CD14-positive monocyte (primary cell): ENCODE data around the gene CAST. TPM values are rescaled to one million over a fixed set of nuclear protein-coding genes. Genes with fewer than 3 reads are reported as not detected.

Experiments
- DNase-seq, 3 donors: peaks; one replicate each; pipeline ENCODE4 v3.0.0-alpha.2; 2011 to 2022
- H2AFZ ChIP-seq: 2 replicates; pipeline ENCODE4 v1.6.0; 2012; ENCODE audit warnings: mild to moderate bottlenecking, low read depth, low read length, inconsistent platforms; ENCODE audit not compliant: insufficient read depth, poor library complexity, severe bottlenecking
- H3K27ac ChIP-seq, 2 donors: 1 replicate in 1 of 2; 2 replicates in 1 of 2; pipeline ENCODE4 v1.5.1; 2012 to 2013; ENCODE audit warnings: low read length in 2 of 2, control low read depth in 1 of 2, inconsistent platforms in 1 of 2, low read depth in 1 of 2, mild to moderate bottlenecking in 1 of 2
- H3K27me3 ChIP-seq, 2 donors: one replicate each; pipeline versions ENCODE4 v1.6.0 to v1.6.1; 2011 to 2013; ENCODE audit warnings: low read length in 2 of 2; ENCODE audit not compliant: control insufficient read depth in 2 of 2, insufficient read depth in 2 of 2
- H3K36me3 ChIP-seq, 2 donors: replicated peaks in 1 of 2; 1 replicate in 1 of 2; 2 replicates in 1 of 2; pipeline versions ENCODE4 v1.5.1 to v1.6.1; 2012 to 2013; ENCODE audit warnings: low read length in 2 of 2, control low read depth in 1 of 2, inconsistent platforms in 1 of 2, mild to moderate bottlenecking in 1 of 2; ENCODE audit not compliant: insufficient read depth in 2 of 2, control insufficient read depth in 1 of 2
- H3K4me1 ChIP-seq, 2 donors: 1 replicate in 1 of 2; 2 replicates in 1 of 2; pipeline versions ENCODE4 v1.5.1 to v1.6.1; 2012 to 2013; ENCODE audit warnings: low read length in 2 of 2, control low read depth in 1 of 2, inconsistent platforms in 1 of 2, mild to moderate bottlenecking in 1 of 2, moderate library complexity in 1 of 2; ENCODE audit not compliant: insufficient read depth in 2 of 2, control insufficient read depth in 1 of 2
- H3K4me2 ChIP-seq: replicated peaks from 2 replicates; pipeline ENCODE3; 2012; ENCODE audit warnings: low read length, moderate library complexity, mild to moderate bottlenecking; ENCODE audit not compliant: poor library complexity, severe bottlenecking; ENCODE audit errors: extremely low read depth
- H3K4me3 ChIP-seq, 3 experiments: fragments of 200-600 bp in 1 of 3; sonication (generic) in 1 of 3; replicated peaks in 1 of 3; 1 replicate in 2 of 3; 2 replicates in 1 of 3; pipeline ENCODE4 v1.5.1; 2011 to 2013; ENCODE audit warnings: low read length in 3 of 3, mild to moderate bottlenecking in 3 of 3, control low read depth in 2 of 3, low read depth in 2 of 3, inconsistent platforms in 1 of 3, moderate library complexity in 1 of 3
- H3K79me2 ChIP-seq: 2 replicates; pipeline ENCODE4 v1.6.0; 2012; ENCODE audit warnings: mild to moderate bottlenecking, control low read depth, inconsistent platforms, low read length, moderate library complexity; ENCODE audit not compliant: insufficient read depth
- H3K9ac ChIP-seq: 2 replicates; pipeline ENCODE4 v1.6.0; 2017; ENCODE audit warnings: low read length, mild to moderate bottlenecking; ENCODE audit not compliant: insufficient read depth, poor library complexity, severe bottlenecking
- H3K9me3 ChIP-seq, 2 donors: replicated peaks in 1 of 2; 1 replicate in 1 of 2; 2 replicates in 1 of 2; pipeline versions ENCODE4 v1.5.1 to v1.6.1; 2012 to 2013; ENCODE audit warnings: low read length in 2 of 2, control low read depth in 1 of 2; ENCODE audit not compliant: control insufficient read depth in 1 of 2, insufficient read depth in 1 of 2
- H4K20me1 ChIP-seq: 2 replicates; pipeline ENCODE4 v1.6.0; 2012; ENCODE audit warnings: mild to moderate bottlenecking, low read length, control low read depth, moderate library complexity; ENCODE audit not compliant: insufficient read depth
- H3K27ac Mint-ChIP-seq, 7 donors: one replicate each; pipeline ENCODE4 v1.8.0; 2020; ENCODE audit warnings: mild to moderate bottlenecking in 7 of 7, mixed read lengths in 7 of 7, moderate library complexity in 6 of 7, inconsistent platforms in 2 of 7
- H3K27me3 Mint-ChIP-seq, 3 donors: one replicate each; pipeline ENCODE4 v1.8.0; 2021 to 2022; ENCODE audit warnings: low read depth in 3 of 3, mild to moderate bottlenecking in 3 of 3, mixed read lengths in 3 of 3, moderate library complexity in 3 of 3, inconsistent platforms in 1 of 3
- H3K36me3 Mint-ChIP-seq, 2 donors: one replicate each; pipeline ENCODE4 v1.8.0; 2020; ENCODE audit warnings: mixed read lengths in 2 of 2, inconsistent platforms in 1 of 2, mild to moderate bottlenecking in 1 of 2
- H3K4me1 Mint-ChIP-seq: one replicate; pipeline ENCODE4 v1.8.0; 2020; ENCODE audit warnings: mild to moderate bottlenecking, mixed read lengths
- H3K4me3 Mint-ChIP-seq, 2 donors: one replicate each; pipeline ENCODE4 v1.8.0; 2020; ENCODE audit warnings: mild to moderate bottlenecking in 2 of 2, mixed read lengths in 2 of 2, moderate library complexity in 1 of 2
- H3K9me3 Mint-ChIP-seq, 7 donors: one replicate each; pipeline ENCODE4 v1.8.0; 2020 to 2022; ENCODE audit warnings: mixed read lengths in 7 of 7, mild to moderate bottlenecking in 6 of 7, moderate library complexity in 6 of 7, inconsistent platforms in 2 of 7
- CTCF ChIP-seq: fragments of 200-600 bp; IDR thresholded peaks from one replicate; pipeline ENCODE4 v1.8.0; 2022; ENCODE audit warnings: antibody characterized with exemption, mild to moderate bottlenecking
- WGBS: methylation state at CpG from one replicate; pipeline ENCODE4 v1.1.5; 2013; ENCODE audit warnings: missing lambda C conversion rate; ENCODE audit not compliant: insufficient coverage; 5-methylcytosine and 5-hydroxymethylcytosine counted together
- intact Hi-C, 2 donors: fragments of 100-400 bp; cut with micrococcal nuclease; formaldehyde crosslinking; loops; one replicate each; pipeline versions ENCODE4 v1.15.0 to v1.15.1; 2023
- polyA plus RNA-seq, 3 donors: library from polyadenylated mRNA; depleted of rRNA in 1 of 3; unstranded in 2 of 3; stranded (reverse) in 1 of 3; fragments of 300-500 nt in 2 of 3; fragments of >200 nt in 1 of 3; fragmentation: Illumina TruSeq in 2 of 3; gene quantifications; 1 replicate in 2 of 3; 2 replicates in 1 of 3; pipeline ENCODE4 v1.2.3, GENCODE V29; 2012 to 2021

The CAST gene
- polyA plus RNA-seq, 3 donors = 49.6 to 125 (median 76.8) TPM

- H3K36me3 ChIP-seq = peaks cover 91 to 100% of the 10 kb centered on the region in 2 donors
- no peak for DNase-seq
- no peak overlapping the region for H3K27ac ChIP-seq
- H3K36me3 Mint-ChIP-seq = peaks cover 88 to 98% of the 10 kb centered on the region in 2 donors
- H3K27me3 ChIP-seq = no peaks in the 10 kb centered on the region
- no peak overlapping the region for H3K4me2 ChIP-seq
- H4K20me1 ChIP-seq = peaks cover 34% of the 10 kb centered on the region
- no peak overlapping the region for H3K4me3 ChIP-seq
- H3K4me1 Mint-ChIP-seq = no peaks in the 10 kb centered on the region
- H2AFZ ChIP-seq = no peak overlapping the region
- H3K9me3 Mint-ChIP-seq = no peaks in the 10 kb centered on the region
- H3K9ac ChIP-seq = no peak overlapping the region
- TF ChIP-seq CTCF = no peak
- intact Hi-C loops = no loop called here
- no peaks in the 10 kb centered on the region for H3K9me3 ChIP-seq
- H3K4me3 Mint-ChIP-seq = no peak overlapping the region
- H3K27ac Mint-ChIP-seq = peak overlapping the region in 2 of 7 donors; percentile 27 to 30
- H3K4me1 ChIP-seq = no peaks in the 10 kb centered on the region
- no peaks in the 10 kb centered on the region for H3K79me2 ChIP-seq
- H3K27me3 Mint-ChIP-seq = no peaks in the 10 kb centered on the region
Measured at GRCh38 chr5:96780626-96781025, 118.5 kb downstream of the CAST start.

- H3K27me3 Mint-ChIP-seq = no peaks in the 10 kb centered on the region
- Histone ChIP-seq H3K9ac (no peak overlapping the region), H3K9me3 (no peaks in the 10 kb centered on the region), H3K4me2 (no peak overlapping the region), H3K27me3 (no peaks in the 10 kb centered on the region), H3K4me1 (no peaks in the 10 kb centered on the region), H3K27ac (no peak overlapping the region), H4K20me1 (peaks cover 30% of the 10 kb centered on the region), H2AFZ (no peak overlapping the region), H3K79me2 (no peaks in the 10 kb centered on the region), H3K4me3 (no peak overlapping the region), H3K36me3 (peaks cover 91 to 100% of the 10 kb centered on the region in 2 donors)
- TF ChIP-seq CTCF = no peak
- intact Hi-C loops = no loop called here
- no peaks in the 10 kb centered on the region for H3K4me1 Mint-ChIP-seq
- DNase-seq = no peak
- no peak overlapping the region for H3K4me3 Mint-ChIP-seq
- no peaks in the 10 kb centered on the region for H3K9me3 Mint-ChIP-seq
- peak overlapping the region in 1 of 7 donors; percentile 27 for H3K27ac Mint-ChIP-seq
- no CpG with 5 or more reads among the region's 4 CpGs for WGBS
- peaks cover 88 to 98% of the 10 kb centered on the region in 2 donors for H3K36me3 Mint-ChIP-seq
Measured at GRCh38 chr5:96781031-96781971, 119.1 kb downstream of the CAST start.
